ENCODE data around the gene ZNF507.

- TF ChIP-seq, protein P1, sequence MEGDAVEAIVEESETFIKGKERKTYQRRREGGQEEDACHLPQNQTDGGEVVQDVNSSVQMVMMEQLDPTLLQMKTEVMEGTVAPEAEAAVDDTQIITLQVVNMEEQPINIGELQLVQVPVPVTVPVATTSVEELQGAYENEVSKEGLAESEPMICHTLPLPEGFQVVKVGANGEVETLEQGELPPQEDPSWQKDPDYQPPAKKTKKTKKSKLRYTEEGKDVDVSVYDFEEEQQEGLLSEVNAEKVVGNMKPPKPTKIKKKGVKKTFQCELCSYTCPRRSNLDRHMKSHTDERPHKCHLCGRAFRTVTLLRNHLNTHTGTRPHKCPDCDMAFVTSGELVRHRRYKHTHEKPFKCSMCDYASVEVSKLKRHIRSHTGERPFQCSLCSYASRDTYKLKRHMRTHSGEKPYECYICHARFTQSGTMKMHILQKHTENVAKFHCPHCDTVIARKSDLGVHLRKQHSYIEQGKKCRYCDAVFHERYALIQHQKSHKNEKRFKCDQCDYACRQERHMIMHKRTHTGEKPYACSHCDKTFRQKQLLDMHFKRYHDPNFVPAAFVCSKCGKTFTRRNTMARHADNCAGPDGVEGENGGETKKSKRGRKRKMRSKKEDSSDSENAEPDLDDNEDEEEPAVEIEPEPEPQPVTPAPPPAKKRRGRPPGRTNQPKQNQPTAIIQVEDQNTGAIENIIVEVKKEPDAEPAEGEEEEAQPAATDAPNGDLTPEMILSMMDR (IDR thresholded peaks at IDR 0.05), result no peak
- TF ChIP-seq POLR2AphosphoS5 (IDR thresholded peaks at IDR 0.05; ENCODE audit: insufficient read depth in 1 of 2, low read depth in 1 of 2), result no peak
These were observed 15.1 kb upstream of the ZNF507 start for GRCh38 chr19:32330213-32330857.
